NCI-H1105 treated with DMSO at 0.1 percent for 48 hours (cell line): ENCODE measurements around the gene SRSF7.
"Not testable (repeated sequence)": the region's sequence is repeated elsewhere in the genome, so short reads cannot be mapped to it uniquely, and the experiment has no call there.

Experiments
- DNase-seq: peaks from one replicate; lab custom pipeline; 2025; lab: John Stamatoyannopoulos, UW

SRSF7 gene

DNA sequence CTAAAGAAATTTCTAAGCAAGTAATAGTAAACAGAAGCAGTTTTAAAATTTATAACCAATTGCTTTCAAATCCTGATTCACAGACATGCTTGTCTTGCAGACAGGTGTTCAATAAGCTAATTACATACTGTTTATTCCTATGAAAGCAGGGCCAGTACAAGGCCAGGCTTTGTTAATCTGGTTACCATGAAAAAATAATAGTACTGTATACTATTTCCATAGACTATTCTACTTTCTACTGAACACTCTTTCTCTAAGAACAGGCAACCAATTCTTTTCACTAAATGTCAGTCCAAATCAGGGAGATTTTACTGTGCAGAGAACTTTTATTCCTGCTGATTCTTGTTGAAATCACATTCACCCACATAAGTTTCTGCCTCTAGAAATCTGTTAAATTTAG, 2.9 kb upstream of the SRSF7 start:
- no peak for DNase-seq

DNA sequence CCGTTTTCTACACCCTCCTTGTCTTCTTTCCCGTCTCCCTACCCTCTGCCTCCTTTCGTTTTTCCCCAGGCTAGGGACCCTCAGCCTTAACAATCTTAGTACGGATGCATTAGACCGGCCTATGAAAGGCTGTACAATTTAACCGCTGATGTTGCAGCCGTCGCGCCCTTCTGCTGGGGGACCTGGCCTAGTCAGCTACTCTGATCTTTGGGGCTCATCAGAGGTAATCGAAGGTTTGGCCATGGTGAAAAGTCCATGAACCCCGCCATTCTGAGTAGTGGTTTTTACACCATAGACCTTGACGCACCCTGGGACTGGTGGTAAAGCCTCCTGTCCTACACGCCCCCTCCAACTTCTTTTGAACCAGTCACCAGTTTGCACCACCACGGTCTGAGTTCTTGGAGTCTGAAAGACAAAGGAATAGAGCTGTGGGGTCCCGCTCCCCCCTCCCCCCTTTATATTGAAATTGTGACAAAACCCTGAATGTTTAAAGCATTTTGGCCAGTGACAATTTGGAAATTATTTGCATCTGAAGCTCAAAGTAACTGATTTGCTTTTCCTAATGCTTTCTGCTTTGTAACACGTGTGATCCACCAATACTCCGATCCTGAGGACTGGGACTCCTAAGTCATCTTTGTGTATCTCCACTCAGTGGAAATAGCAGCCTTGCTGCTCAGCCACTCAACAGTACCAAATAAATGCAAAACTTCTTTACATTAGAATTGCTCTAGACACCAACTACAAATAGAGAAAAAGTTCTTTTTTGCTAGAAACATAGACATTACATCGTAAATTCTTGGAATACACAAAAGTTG, 642 bp upstream of the SRSF7 start:
- DNase-seq: no peak

DNA sequence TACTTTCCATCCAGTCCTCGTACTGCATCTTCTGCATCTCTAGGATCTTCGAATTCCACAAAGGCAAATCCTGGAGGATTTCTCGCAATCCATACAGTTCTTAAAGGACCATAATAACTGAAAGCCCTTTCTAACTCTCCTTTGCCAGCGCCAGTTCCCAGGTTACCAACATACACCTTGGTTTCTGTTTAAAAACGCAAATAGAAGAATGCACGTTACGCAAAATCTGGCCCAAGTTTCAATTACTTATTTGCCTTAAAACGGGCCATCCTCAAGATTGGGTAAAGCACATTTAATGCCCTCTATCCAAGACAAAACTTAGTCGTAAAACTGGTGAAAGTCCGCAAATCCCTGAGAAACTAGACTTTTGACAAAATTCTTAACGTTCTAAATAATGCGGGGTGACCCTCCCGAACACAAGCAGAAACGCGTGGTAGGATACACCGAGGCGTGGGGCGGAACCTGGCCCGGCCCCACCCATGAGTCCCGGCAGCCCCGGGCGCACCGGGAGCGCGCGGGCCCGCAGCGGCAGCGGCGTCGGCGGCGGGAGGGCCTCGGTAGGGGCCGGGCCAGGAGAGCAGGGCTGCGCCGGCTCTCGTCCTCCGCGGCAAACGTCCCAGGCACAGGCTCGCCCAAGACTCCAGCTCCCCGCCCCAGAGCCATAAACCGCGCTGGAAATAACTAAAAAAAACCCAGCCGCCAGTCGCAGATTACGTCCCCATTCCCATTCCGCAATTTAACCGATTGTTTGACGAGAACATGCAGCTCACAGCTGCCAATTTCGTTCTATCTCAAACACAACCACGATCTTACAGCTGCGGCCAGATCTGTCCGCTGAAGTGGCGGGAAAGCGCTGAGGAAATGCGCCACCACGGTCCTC, 910 bp downstream of the SRSF7 start:
- peak; percentile 40 for DNase-seq

DNA sequence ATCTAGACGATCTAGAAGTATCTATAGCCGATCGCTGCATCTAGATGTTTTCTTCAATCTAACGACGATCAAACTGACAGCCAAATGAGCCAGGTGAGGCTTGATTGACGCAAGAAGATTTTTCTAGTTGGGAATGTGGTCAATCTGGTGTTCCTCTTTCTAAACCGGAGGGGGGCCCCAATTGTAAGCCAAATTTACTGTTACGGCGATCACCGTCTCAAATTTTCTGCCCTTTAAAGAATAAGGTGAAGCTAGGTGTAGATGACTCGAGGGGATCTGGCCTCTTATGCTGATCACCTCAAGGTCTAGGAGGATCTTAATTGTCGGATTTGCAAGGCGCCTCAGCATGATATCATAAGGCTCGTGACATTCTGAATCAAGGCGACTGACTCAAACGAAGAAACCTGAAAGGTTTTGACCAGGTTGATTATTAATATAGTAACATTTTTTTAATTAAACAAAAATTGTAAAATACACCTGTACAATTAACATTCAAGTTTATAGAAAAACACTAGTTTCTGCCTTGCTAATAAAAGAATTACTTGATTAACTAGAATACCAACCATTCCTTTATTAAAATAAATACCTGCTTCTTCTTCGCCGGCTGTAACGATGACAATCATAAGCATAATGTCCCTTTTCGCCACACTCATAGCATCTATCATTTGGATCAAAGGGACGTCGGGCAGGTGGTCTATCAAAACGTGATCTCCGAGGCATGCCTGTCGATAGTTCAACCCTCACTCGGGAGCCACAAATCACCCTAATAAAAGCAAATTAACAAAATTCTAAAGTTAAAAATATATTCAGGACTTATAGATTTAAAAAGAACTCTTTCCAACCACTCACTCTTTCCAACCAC, 2.0 kb downstream of the SRSF7 start:
- no peak for DNase-seq

DNA sequence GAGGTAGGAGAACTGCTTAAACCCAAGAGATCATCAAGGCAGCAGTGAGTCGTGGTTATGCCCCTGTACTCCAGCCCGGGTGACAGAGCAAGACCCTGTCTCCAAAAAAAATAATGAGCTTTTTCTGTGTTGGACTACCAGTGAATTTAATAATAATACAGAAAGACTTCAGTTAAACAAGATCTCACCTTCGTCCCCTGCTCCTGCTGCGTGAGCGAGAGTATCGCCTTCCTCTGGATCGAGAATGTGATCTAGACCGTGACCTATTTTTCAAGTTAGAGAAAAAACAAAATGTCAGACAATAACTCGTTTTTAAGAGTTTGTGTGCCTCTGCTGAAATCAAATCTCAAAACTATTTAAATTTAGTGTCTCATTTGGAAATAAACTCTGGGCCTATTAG, 2.8 kb downstream of the SRSF7 start:
- DNase-seq: no peak

DNA sequence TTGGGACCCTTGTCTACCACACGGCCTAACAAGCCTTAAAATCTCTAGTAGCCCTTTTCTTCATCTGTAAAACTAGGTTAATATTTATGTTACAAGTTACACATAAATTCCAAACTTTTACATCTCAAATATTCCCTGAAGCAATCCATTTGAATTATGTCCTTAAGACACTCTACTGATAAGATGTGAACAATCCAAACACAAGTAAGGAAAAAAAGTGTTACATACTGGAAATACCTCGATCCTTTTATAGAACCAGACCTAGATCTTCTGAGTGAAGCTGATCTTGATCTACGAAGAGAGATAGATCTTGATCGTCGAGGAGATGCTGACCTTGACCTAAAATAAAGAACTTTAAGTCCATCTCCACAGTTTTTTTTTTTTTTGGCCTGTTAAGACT, 3.3 kb downstream of the SRSF7 start:
- no peak for DNase-seq

DNA sequence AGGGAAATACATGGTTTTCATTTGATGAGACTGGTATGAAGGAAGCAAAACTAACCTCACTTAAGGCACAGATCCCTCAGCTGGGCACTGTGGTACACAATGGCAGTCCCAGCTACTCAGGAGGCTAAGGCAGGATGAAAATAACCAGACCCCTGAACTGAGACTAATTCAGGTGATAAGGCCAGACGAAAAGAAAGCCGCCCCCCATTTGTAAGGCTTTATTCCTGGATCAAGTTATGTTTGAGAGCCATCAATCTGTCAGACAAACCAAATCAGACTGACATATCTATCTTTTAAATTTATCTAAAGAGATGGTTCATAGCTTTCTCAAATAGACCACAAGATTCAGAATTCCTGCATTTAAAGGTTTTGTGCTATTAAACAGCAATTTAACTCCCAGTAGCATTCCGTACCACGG, 4.1 kb downstream of the SRSF7 start:
- no peak for DNase-seq

DNA sequence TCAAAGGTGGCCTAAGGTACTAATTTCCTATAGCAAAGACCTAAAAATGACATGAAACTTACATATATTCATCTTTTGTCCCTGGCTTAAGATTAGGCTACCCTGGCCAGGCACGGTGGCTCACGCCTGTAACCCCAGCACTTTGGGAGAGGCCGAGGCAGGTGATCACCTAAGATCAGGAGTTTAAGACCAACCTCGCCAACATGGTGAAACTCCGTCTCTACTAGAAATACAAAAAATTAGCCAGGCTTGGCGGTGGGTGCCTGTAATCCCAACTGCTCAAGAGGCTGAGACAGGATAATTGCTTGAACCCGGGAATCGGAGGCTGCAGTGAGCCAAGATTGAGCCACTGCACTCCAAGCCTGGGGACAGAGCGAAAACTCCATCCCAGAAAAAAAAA, 5.9 kb downstream of the SRSF7 start:
- DNase-seq: no peak

DNA sequence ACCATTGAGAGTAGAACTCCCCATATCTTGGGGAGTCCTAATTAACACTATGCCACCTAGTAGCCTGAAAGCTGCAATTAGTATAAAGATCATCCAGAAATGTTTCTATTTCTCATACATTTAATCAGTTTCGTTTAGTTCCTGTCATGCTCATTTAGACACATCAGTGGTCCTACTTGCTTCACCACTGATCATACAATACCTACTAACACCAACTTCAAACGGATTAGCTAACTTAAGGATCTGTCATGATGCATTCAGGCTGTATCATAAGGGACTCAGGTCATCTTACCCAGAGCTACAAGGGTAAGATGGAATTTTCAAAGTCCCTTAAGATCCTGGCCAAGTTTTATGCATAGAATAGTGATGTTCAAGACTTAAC, 6.8 kb downstream of the SRSF7 start:
- DNase-seq: no peak

DNA sequence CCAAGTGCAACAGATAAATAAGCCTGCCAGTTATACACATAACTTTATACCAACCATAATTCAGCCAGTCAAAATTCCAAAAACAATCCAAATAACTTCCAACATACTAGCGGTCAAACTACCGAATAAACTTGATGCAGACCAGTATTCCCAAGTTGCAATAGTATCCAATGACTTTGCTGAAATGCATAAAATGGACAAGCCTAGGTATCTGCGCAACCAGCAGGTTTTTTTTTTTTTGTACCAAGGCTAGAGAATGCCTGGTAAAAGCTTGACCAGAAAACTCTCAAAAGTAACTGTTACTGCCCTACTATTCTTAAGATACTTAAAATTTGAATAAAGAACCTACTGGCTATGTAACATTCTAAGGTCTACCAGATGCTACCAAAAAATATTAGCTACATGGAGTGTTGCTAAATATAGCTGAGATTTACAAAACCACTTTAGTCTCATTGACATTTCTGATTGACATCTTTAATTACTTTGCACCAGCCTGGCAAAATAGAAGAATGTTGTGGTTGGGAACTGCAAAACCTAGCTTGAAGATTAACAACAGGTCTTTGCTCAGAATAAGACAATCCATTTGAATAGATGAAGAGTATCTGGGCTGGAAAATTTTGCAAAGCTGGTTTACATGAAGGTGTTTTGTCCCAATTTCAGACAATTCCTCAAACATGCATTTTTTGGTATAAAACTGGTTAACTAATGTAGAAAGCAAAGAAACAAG, 7.3 kb downstream of the SRSF7 start:
- DNase-seq: no peak

DNA sequence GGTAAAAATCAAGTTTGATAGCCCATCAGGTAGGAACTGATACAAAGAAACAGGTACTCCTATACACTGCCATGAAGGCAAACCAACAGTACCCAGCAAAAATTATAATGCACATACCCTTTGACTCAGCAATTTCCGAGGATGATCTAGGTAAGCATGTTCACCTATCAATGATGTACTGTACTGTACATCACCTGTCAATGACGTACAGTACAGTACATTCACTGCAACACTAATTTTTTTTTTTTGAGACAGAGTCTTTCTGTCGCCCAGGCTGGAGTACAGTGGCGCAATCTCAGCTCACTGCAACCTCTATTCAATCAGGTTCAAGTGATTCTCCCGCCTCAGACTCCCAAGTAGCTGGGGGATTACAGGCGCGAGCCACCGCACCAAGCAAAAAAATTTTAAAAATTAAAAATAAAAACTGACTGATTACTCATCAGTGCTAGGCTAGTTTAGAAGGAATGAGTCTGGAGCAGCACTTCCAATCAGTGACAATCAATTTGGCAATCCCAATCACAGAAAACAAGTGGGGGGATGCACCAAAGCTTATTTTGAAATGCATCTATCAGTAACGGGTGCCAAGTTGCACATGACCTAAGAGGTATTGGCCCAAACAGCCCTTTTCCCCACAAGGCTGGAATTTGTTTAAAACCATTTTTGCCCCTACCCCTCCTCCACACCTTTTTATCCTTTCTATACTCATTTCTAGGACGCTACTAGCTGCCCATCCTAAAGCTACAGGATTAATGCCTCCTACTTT, 8.2 kb downstream of the SRSF7 start:
- DNase-seq: no peak

DNA sequence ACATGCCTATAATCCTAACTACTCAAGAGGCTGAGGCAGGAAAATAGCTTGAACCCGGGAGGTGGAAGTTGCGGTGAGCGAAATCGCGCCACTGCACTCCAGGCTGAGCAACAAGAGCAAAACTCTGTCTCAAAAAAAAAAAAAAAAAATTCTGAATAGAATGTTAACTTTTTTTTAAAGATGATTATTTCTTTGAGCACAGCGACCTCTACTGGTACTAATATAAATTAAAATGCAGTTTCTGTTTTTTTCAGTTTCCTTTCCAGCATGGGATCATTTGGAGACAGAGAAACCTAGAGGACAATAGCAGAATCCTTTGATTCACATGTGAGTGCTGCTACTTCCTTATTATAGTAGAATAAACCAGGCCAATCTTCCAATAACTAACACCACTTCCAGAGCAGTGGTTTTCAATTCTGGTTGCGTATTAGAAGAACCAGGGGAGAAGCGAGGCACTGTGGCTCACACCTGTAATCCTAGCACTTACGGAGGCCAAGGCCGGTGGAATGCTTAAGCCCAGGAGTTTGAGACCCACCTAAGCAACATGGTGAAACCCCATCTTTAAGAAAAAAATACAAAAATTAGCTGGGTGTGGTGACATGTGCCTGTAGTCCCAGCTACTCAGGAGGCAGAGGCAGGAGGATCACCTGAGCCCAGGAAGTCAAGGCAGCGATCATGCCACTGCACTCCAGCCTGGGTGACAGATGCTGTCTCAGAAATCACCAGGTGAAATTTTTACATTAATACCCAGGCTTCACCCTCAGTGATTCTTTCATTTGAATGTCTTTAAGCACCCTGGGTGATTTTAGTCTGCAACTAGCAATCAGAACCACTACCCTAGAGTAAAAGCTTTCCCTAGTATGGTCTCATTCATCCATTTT, 10.1 kb downstream of the SRSF7 start:
- DNase-seq: peak; percentile 20

DNA sequence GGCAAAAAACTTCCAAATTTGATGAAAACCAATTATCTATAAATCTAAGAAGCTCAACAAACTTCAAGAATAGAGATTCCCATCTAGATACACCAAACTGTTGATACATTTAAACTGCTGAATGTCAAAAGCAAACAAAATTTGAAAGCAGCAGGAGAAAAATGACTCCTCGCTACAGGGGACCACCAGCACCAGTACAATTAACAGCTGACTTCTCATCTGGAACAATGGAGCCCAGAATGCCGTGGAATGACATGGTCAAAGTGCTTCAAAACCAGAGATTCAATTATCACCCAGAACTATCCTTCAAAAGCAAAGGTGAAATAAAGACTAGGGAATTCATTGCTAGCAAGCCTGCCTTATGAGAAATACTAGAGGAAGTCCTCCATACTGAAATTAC, 11.6 kb downstream of the SRSF7 start:
- no peak for DNase-seq

DNA sequence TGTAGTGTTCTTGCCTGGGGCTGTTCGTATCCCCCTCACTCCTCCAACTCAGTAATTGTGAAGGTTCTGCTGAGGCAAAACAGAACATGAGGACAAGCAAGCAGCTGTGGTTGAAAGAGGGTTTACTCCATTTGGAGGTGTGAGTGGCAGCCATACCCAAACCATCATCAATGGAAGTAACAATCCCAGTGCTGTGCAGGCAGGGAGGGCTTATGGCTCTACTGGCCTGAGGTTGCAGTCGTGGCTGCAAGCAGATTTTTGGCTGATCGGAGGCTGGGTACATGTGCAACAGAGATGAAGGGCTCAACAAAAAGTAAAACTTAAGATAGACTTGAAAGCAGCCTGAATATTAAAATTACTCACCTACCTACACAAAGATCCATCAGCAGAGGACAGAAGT, 13.2 kb downstream of the SRSF7 start:
- DNase-seq: no peak

DNA sequence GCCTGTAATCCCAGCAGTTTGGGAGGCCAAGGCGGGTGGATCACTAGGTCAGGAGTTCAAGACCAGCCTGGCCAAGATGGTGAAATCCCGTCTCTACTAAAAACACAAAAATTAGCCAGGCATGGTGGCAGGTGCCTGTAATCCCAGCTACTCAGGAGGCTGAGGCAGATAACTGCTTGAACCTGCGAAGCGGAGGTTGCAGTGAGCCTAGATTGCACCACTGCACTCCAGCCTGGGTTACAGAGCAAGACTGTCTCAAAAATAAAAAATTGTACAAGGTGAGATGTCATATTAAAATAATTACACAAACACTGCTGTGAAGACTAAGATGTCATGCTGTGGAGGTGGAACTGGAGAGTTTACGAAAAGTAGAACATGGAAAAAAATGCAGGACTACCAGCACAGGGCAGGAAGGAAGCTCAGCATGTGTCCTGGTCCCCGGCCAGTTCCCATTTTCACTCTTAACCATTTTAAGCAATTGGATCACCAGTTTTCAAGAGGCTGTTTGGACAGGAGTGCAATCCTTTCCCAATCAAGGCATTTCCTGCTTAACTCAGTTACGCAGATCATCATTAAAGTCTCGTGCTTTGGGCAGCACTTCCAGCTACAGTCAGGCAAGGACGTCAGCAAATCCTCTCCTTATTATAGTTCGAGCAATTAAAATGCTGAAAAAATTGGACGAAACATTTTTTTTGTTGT, 14.0 kb downstream of the SRSF7 start:
- not testable (repeated sequence) for DNase-seq

DNA sequence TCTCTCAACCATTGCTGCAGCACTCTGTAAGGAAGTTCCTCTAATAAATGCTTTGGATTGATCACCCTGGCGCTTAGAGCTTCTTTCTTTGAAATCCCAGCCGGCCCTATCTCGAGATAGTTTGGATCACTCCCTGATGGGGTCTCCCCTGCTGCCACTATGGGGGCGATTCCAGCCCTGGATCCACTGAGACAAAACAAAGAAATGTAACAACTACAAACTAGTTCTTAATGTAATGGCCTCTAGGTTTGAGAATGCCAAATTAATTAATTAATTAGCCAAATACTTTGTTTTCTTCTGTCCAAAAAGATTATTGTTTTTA, 15.2 kb downstream of the SRSF7 start:
- no peak for DNase-seq

DNA sequence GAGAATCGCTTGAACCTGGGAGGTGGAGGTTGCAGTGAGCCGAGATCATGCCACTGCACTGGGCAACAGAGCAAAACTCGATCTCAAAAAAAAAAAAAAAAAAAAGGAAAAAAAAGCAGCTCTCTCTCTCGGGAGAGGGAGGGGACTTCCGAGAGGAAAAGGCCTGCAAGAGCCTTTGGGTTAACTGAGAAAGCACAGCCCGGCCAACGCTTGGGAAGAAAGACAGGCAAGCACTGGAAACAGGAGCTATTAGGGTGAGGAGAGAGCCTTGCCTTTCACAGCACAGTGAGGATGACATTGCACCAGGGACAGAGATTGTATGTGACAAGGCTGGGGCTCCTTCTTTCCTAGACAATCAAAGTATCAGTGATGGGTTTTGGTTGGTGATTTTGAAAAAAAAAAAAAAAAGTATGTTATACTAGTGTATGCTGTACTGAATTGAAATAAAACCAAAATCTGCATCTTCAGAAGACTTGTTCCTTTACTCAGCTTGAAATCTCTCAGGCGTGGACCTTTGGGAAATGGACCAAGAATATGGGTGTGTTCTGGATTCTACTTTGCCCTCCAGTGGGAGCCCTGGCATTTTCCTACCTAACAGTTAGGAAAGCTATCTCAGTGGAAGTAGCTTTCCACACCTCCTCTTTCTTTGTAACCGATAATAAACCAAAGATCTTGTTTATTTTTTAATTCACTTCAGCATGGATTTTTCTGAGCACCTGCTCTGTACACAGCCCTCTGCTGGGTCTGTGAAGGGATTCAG, 16.7 kb downstream of the SRSF7 start:
- no peak for DNase-seq

DNA sequence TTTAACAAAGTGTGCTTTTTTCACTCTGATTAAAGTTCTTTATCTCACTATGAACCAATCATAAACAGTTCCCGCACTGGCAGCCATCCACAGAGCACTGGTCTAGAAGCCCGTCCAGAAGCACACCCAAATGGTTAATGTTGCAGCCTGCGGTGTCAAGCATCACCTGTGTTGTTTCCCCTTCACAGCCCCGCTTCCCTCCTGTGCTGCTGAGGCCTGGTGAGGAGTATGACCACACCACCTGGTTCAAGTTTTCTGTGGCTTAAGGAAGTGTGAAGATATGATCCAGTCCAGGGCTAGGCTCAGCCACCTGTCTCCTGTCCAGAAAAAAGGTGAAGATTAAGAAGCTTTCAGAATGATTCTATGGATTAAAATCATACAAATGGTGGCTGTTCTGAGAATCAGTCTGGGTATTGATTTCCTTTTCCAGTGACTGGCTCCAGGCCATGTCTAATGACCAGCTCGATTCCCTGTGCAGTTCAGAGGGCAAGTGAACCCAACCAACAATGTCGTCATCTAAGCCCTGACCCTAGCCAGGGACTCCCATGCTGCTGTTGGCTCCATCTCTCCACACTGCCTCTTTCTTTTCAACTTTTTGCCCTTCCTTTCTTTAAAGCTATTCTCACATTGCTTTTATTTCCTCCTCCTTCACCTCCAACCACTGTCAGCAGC, 17.7 kb downstream of the SRSF7 start:
- DNase-seq: no peak
